ENCODE data around the gene ARFGAP1. TPM values are rescaled to one million over a fixed set of nuclear protein-coding genes. Genes with fewer than 3 reads are reported as not detected.

Gene ARFGAP1
- total and polyA plus RNA-seq, 2 of the 4 experiments (the other 2 are of a cell fraction): 59.1 to 194 TPM

- no peak for TF ChIP-seq MXI1 (IDR thresholded peaks at IDR 0.05; ENCODE audit: borderline replicate concordance, low read depth, low read length)
Observed at GRCh38 chr20:63223121-63223825, 49.3 kb upstream of the ARFGAP1 start (continued).

GRCh38 chr20:63223826-63224207 lies 48.8 kb upstream of the ARFGAP1 start:
- Histone ChIP-seq H3K79me1 (ENCODE audit: low read depth in 1 of 2, low read length in 2 of 2) (no peaks in the 10 kb centered on the region), H3K18ac (ENCODE audit: low read depth, low read length) (no peak overlapping the region), H3K56ac (ENCODE audit: extremely low read depth, insufficient read depth, low read length) (no peak overlapping the region), H3K9me3 (ENCODE audit: control insufficient read depth, insufficient read depth, low read length) (no peaks in the 10 kb centered on the region), H2AK9ac (replicated peaks; ENCODE audit: low read depth, low read length, poor library complexity) (no peak overlapping the region), H2BK20ac (ENCODE audit: low read depth, low read length) (no peak overlapping the region), H2AK5ac (ENCODE audit: low read depth, low read length) (no peak overlapping the region), H3K4me2 (ENCODE audit: low read depth, low read length) (no peak overlapping the region), H3K23ac (ENCODE audit: low read depth, low read length) (no peak overlapping the region), H2AFZ (replicated peaks; ENCODE audit: low read length, poor library complexity) (no peak overlapping the region), H3K9ac (ENCODE audit: low read depth, low read length) (no peak overlapping the region), H2BK5ac (ENCODE audit: low read depth, low read length, poor library complexity, severe bottlenecking) (no peak overlapping the region), H4K5ac (ENCODE audit: low read depth, low read length) (no peak overlapping the region), H3K4me3 (ENCODE audit: insufficient read depth, low read depth, low read length) (no peak overlapping the region), H2BK120ac (ENCODE audit: low read depth, low read length) (no peak overlapping the region), H3K4me1 (ENCODE audit: control insufficient read depth, insufficient read depth, low read length) (peaks cover 10% of the 10 kb centered on the region), H3K9me1 (ENCODE audit: insufficient read depth, low read length) (no peaks in the 10 kb centered on the region), H3K4ac (ENCODE audit: low read depth, low read length) (no peak overlapping the region), H4K91ac (ENCODE audit: insufficient read depth, low read depth, low read length) (no peak overlapping the region), H3K27me3 (ENCODE audit: control insufficient read depth, insufficient read depth, low read length) (peaks cover 28% of the 10 kb centered on the region), H2BK15ac (ENCODE audit: low read depth, low read length) (no peak overlapping the region), H4K8ac (ENCODE audit: low read depth in 2 of 2, low read length in 2 of 2) (no peak overlapping the region), H4K20me1 (ENCODE audit: insufficient read depth, low read length) (peaks cover 15% of the 10 kb centered on the region; the same call in 1 of the 2 replicates), H3K36me3 (ENCODE audit: control insufficient read depth, insufficient read depth, low read length) (no peaks in the 10 kb centered on the region), H3K14ac (replicated peaks; ENCODE audit: low read depth, low read length) (no peak overlapping the region), H3K27ac (ENCODE audit: insufficient read depth, low read length) (no peak overlapping the region)
- ChIA-PET CTCF (interaction anchor here (0.6 to 2.1 kb wide), 16 partner anchors 8 to 144 kb away, joined by 3 to 13 read pairs (median 4); no protein-coding TSS in a partner anchor), POLR2A (ENCODE audit: unreplicated experiment) (no interaction called here)
- no CpG with 5 or more reads among the region's 6 CpGs for WGBS, 2 experiments (ENCODE audit: extremely low coverage in 2 of 2, insufficient read length in 1 of 2)
- DNase-seq (no peak), ATAC-seq (ENCODE audit: low read depth) (no peak)
- no TSS peak for BruUV-seq (replicated peaks)
- TF ChIP-seq CTCF (conservative IDR thresholded peaks at IDR 0.05; ENCODE audit: low read depth, low read length): no peak
- no peak for TF ChIP-seq RAD21 (IDR thresholded peaks at IDR 0.05; ENCODE audit: low read length)
- TF ChIP-seq RFX5 (IDR thresholded peaks at IDR 0.05; ENCODE audit: low read depth, low read length): no peak
- TF ChIP-seq BHLHE40 (IDR thresholded peaks at IDR 0.05; ENCODE audit: low read depth, low read length): no peak
- no peak for TF ChIP-seq MXI1 (IDR thresholded peaks at IDR 0.05; ENCODE audit: borderline replicate concordance, low read depth, low read length)
- TF ChIP-seq MAFK (IDR thresholded peaks at IDR 0.05; ENCODE audit: low read depth, low read length): no peak
- TF ChIP-seq CHD1 (IDR thresholded peaks at IDR 0.05; ENCODE audit: low read depth, low read length): no peak
- no peak for TF ChIP-seq NFE2L2 (IDR thresholded peaks at IDR 0.05; ENCODE audit: low read depth, low read length)
- TF ChIP-seq USF2 (IDR thresholded peaks at IDR 0.05; ENCODE audit: low read depth, low read length): no peak
- no peak for TF ChIP-seq POLR2A (IDR thresholded peaks at IDR 0.05; ENCODE audit: low read depth, low read length)
- TF ChIP-seq FOS (IDR thresholded peaks at IDR 0.05; ENCODE audit: low read depth, low read length): no peak
- TF ChIP-seq ELK1 (IDR thresholded peaks at IDR 0.05; ENCODE audit: borderline replicate concordance, low read depth, low read length): no peak
- TF ChIP-seq SMC3 (IDR thresholded peaks at IDR 0.05; ENCODE audit: low read depth, low read length): no peak
- intact Hi-C loops (cut with micrococcal nuclease): loop anchor here (1.0 to 5.0 kb wide), 2 partner anchors 27 to 158 kb away; no protein-coding TSS in a partner anchor
- dilution Hi-C loops (cut with HindIII; ENCODE audit: low sequenced_read_pairs, unreplicated experiment): no loop called here
- in situ Hi-C loops (cut with MboI; ENCODE audit: low sequenced_read_pairs): no loop called here
